ENCODE data around the gene TIMP2.
A peak's percentile ranks its signal among the peaks of the same experiment; 100 is the strongest.
"Not testable (repeated sequence)": the region's sequence is repeated elsewhere in the genome, so short reads cannot be mapped to it uniquely, and the experiment has no call there.

The TIMP2 gene

DNA sequence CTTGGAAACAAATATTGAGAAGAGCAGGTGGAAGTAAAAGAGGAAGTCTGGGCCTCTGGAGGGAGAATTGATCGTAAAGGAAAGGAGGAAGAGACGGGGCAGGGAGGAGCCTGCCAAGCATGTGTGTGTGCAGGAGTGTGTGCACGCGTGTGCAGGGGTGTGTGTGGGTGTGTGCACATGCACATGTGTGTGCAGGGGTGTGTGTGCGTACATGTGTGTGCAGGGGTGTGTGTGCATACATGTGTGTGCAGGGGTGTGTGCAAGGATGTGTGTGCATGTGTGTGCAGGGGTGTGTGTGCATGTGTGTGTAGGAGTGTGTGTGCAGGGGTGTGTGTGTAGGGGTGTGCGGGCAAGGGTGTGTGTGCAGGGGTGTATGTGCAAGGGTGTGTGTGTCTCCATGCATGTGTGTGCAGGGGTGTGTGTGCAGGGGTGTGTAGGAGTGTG is 32.2 kb downstream of the TIMP2 start:
- TF ChIP-seq, protein P1, sequence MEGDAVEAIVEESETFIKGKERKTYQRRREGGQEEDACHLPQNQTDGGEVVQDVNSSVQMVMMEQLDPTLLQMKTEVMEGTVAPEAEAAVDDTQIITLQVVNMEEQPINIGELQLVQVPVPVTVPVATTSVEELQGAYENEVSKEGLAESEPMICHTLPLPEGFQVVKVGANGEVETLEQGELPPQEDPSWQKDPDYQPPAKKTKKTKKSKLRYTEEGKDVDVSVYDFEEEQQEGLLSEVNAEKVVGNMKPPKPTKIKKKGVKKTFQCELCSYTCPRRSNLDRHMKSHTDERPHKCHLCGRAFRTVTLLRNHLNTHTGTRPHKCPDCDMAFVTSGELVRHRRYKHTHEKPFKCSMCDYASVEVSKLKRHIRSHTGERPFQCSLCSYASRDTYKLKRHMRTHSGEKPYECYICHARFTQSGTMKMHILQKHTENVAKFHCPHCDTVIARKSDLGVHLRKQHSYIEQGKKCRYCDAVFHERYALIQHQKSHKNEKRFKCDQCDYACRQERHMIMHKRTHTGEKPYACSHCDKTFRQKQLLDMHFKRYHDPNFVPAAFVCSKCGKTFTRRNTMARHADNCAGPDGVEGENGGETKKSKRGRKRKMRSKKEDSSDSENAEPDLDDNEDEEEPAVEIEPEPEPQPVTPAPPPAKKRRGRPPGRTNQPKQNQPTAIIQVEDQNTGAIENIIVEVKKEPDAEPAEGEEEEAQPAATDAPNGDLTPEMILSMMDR (IDR thresholded peaks at IDR 0.05; ENCODE audit: insufficient read depth, low read depth, low read length, missing control alignments), result no peak
- DNase-seq (ENCODE audit: low read depth), result no peak
- H3K4me3 ChIP-seq (ENCODE audit: low read depth, low read length), result no peak overlapping the region

DNA sequence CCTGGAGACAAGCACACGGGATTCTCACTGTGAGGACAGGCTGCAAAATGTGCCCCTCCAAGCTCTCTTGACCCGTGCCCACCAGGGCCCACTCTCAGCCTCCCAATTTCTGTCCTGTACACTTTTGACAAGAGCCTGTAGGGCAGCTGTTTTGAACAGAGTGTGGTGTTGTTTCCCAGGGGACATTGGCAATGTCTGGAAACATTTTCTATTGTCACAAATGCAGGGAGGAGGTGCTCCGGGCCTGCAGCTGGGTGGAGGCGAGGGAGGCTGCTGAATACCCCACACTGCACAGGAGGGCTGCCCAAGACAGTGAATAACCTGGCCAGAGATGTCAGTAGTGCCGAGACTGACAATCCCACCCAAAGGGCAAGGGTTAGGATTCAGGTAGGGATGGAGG is 32.7 kb downstream of the TIMP2 start:
- no peak overlapping the region for H3K4me3 ChIP-seq (ENCODE audit: low read depth, low read length)
- DNase-seq (ENCODE audit: low read depth), result no peak
- TF ChIP-seq, protein P1 (IDR thresholded peaks at IDR 0.05; ENCODE audit: insufficient read depth, low read depth, low read length, missing control alignments), result no peak

DNA sequence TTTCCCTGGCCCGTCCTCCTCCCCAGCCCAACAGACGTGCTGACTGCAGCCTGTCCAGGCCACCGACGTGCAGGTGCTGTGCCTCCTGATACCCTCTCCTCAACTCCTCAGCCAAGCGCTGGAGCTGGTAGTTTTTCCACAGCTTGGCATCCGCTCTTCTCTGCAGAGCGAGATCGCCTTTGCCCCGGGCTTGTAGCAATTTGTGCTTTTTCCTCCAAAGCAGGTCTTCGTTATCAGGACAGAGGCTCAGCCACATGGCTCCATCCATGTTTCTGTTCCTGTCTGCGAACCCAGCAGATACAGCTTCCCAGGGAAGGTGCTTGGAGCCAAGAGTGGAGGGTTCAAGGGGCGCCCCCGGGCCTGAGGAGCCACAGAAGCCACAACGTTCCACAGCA is 33.1 kb downstream of the TIMP2 start:
- H3K4me3 ChIP-seq (ENCODE audit: low read depth, low read length), result no peak overlapping the region
- no peak for DNase-seq (ENCODE audit: low read depth)
- TF ChIP-seq, protein P1 (IDR thresholded peaks at IDR 0.05; ENCODE audit: insufficient read depth, low read depth, low read length, missing control alignments), result no peak

DNA sequence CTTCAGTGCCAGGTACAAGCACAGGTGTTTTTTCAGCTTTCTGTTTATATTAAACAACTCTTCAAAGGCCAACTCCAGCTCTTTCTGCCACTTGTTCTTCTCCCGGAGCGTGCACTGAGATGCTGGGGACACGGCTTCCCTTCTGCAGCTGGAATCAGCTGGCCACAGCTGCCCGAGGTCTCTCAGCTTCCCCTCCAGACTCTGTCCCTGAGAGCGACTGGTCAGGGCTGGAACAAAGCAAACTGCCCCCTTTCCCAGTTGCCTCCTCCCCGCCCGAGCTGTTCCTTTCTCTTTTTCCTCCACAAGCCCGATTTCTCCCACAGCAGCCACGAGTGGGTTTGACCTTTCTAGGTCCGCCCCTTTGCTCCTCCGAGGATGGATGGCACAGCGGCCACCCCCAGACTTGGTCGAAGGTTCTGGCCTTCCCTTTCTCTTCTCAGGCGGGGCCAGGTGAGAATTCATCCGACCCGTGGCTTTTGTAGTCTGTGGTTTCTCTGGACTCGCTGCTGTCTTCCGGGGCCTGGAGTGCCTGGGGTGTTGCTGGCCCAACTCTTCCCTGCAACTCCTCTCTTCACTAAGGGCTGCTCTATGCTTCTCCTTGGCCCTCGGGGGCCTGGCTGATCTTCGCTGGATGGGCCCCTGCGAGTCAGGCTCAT is 33.7 kb downstream of the TIMP2 start:
- no peak for DNase-seq (ENCODE audit: low read depth)
- no peak overlapping the region for H3K4me3 ChIP-seq (ENCODE audit: low read depth, low read length)
- TF ChIP-seq, protein P1 (IDR thresholded peaks at IDR 0.05; ENCODE audit: insufficient read depth, low read depth, low read length, missing control alignments), result no peak

DNA sequence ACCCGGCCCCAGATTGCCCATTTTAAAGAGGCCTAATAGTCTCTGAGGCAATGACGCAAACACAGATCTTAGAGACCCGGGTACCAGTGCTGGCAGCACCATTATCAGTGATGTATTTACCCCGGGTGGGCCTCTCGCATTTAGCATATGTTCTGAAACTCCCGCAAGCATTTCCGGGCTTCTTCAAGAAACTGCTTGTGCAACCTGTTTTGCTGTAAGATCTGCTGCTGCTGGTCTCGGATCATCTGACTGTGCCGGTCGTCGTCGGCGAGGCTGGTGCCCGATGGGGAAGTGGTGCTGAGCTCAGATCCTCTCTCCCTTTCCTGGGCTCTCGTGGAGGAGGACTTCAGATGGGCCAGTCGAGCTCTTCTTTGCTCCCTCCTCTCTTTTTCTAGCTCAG is 34.7 kb downstream of the TIMP2 start:
- H3K4me3 ChIP-seq (ENCODE audit: low read depth, low read length), result no peak overlapping the region
- peak; percentile 17 for DNase-seq (ENCODE audit: low read depth)
- TF ChIP-seq, protein P1 (IDR thresholded peaks at IDR 0.05; ENCODE audit: insufficient read depth, low read depth, low read length, missing control alignments), result no peak

DNA sequence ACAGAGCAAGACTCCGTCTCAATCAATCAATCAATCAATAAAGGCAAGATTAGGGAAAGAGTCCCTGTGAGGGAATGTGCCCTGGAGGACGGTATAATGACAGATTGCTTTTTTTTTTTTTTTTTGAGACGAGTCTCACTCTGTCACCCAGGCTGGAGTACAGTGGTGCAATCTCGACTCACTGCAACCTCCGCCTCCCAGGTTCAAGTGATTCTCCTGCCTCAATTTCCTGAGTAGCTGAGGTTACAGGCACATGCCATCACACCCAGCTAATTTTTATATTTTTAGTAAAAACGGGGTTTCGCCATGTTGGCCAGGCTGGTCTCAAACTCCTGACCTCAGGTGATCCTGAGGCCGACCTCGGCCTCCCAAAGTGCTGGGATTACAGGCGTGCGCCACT is 35.1 kb downstream of the TIMP2 start:
- DNase-seq (ENCODE audit: low read depth); H3K4me3 ChIP-seq (ENCODE audit: low read depth, low read length): not testable (repeated sequence)

DNA sequence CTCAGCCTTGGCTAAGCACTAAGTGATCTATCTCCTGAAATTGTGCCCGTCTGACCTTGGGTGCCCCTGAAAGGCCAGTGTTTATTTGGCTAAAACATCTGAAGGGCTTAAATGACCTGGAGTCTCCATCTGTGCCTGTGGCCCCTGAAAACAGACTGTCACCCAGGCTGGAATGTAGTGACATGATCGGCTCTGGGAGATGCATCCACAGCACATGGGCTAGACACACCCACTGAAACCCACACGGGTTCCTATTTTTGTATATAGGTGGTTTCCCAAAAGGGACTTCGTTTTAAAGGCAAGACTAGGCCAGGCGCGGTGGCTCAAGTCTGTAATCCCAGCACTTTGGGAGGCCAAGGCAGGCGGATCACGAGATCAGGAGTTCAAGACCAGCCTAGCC is 35.7 kb downstream of the TIMP2 start:
- DNase-seq (ENCODE audit: low read depth), result peak; percentile 62
- TF ChIP-seq, protein P1 (IDR thresholded peaks at IDR 0.05; ENCODE audit: insufficient read depth, low read depth, low read length, missing control alignments), result no peak
- no peak overlapping the region for H3K4me3 ChIP-seq (ENCODE audit: low read depth, low read length)
